Stimulated activated CD4-positive, alpha-beta T cell treated with anti-CD3 and anti-CD28 coated beads, Interleukin-1b, Interleukin-23, amount 100 ng/mL, for 1 hour (primary cell): ENCODE data around the gene PCGF3.
"Not testable (repeated sequence)": the region's sequence is repeated elsewhere in the genome, so short reads cannot be mapped to it uniquely, and the experiment has no call there.

Source experiments
- DNase-seq, 2 donors: peaks; one replicate each; pipeline ENCODE4 v3.0.0-alpha.2; 2020; ENCODE audit warnings: low read depth in 2 of 2

Gene PCGF3

DNA sequence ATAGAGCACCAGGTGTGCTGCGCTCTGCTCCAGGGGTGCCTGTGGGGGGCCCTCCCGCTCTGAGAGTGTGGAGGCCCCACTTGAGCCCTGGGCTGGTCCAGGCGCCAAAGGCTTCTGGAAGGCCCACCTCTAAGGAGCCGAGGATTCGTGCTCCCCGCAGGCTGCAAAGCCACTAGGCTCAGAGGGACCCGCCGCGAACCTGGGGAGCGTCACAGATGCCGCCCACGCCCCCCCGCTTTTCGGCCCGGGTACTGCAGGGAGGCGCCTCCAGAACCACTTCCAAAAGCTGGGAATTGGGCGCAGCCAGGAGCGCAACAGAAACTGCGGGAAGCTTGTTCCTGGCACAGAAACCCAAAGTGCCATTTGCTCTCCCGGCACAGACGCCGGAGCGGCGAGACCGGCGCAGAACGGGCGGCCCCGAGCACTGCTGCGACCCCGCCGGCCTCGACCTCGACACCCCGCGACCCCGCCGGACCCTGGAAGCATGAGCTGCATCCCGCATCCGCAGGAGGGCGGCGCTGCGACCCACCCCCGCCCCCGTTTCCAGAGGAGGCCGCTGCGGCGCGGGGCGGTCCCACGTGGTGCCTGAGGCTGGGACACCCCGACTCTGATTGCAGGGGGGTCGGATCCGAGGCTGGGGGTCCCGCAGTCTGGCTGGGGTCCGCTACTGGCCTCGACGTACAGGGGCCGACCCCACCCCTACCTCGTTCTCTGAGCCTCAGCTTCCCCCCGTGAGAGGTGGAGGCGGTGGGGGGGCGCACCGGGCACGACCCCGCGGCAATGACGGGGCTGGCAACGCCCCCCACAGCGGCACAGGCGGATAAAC is 89.5 kb downstream of the PCGF3 start:
- no peak for DNase-seq

DNA sequence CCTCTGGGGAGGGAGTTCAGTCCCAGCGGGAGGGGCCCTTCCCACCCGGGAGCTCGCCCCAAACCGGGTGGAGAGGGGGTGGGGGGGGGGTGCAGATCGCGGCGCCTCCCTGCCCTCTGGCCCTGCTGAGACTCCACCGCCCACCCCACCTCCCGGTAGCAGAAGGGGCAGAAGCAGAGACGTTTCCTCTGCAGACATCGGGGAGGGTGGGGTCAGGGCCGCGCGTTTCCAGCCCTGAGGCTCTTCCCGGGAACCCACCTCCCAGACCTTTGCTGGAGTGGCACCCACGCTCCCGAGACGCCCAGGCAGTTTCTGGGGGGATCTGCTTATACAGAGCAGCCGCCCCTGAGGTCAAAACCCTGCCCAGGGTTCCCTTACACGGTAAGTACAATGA is 90.1 kb downstream of the PCGF3 start:
- no peak for DNase-seq

DNA sequence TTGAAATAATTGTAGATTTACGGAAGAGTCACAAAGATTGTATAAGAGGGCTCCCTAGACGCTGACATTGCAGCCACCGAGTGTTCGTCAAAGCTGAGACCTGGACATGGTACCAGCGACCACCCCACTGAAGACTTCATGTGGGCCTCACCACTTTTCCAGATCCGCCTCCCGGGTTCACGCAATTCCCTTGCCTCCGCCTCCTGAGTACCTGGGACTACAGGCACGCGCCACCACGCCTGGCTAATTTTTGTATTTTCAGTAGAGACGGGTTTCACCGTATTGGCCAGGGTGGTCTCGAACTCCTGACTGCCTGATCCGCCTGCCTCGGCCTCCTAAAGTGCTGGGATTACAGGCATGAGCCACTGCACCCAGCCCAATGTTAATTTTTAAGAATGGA is 90.6 kb downstream of the PCGF3 start:
- no peak for DNase-seq

DNA sequence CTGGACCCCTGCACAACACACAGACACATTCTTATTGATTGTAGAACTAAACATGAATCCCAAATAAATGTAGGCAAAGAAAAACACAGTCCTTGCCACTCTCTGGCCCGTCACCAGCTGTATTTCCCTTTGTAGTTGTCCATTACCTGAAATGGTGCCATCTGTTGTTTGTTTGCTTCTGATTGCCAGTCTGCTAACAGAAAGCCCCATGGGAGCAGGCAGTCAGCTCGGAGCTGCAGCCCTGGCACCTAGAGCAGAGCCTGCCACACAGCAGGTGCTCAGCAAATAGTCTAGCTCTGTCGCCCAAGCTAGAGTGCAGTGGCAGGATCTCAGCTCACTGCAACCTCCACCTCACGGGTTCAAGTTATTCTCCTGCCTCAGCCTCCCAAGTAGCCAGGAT is 91.4 kb downstream of the PCGF3 start:
- DNase-seq: no peak

DNA sequence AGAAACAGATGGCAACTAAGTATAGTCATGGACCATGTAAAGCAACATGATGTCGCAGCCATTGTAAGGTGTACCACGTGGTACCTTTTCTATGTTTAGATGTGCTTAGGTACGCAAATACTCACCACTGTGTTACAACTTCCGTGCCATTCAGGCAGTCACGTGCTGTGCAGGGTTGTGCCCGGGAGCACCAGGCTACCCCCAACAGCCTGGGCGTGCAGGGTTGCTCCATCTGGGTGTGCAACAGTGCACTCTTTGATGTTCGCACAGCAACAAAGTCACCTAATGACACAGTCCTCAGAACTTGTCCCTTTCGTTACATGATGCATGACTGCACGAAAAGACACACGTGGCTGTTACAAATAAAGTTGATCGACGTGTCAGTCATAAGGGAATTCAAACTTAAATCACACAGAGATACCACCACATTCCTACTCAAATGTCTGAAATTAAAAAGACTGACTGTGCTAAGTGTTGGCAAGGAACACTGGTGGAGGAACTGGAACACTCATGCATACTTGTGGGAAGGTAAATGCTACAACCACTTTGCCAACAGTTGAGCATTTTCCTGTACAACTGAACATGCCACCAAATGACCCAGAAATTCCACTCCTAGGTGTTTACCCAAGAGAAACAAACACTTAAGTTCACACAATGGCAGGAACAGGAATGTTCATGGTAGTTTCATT is 95.9 kb downstream of the PCGF3 start:
- no peak for DNase-seq

DNA sequence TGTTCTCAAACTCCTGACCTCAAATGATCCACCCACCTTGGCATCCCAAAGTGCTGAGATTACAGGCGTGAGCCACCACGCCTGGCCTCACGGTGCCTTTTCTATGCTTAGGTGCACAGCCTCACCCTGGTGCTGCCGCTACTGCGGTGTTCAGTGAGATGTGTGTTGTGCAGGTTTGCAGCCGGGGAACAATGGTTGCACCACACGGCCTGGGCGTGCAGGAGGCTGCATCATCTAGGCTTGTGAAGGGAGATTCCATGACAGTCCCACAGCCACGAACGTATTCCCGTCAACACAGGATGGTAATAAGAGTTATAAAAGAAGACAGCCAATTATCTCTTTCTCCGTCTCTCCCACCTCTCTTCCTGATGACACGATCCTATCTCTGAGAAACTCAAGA is 98.3 kb downstream of the PCGF3 start:
- DNase-seq: no peak

DNA sequence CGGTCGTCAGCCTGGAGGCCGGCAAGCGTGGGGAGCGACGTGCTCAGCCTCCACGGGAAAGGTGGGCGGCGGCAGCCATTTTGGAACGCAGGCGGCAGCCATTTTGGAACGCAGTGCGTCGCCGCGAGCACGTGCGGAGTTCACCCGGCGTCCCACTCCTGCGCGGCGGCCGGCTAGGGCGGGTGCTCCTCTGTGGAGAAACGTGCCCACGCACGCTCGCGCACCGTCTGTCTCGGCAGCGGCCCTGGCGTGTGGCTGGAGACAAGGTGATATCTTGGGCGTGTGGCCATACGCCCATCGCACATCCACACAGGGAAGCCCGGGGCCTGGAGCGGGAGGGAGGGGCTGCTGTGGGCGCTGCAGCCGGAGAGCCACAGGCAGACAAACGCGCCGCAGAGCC is 99.2 kb downstream of the PCGF3 start:
- no peak for DNase-seq

DNA sequence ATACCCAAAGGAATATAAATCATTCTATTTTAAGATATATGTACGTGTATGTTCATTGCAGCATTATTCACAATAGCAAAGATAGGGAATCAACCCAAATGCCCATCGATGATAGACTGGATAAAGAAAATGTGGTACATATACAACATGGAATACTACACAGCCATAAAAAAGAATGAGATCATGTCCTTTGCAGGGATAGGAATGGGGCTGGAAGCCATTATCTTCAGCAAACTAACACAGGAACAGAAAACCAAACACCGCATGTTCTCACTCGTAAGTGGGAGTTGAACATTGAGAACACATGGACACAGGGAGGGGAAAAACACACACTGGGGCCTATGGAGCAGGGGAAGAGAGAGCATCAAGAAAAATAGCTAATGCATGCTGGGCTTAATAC is 101.3 kb downstream of the PCGF3 start:
- not testable (repeated sequence) for DNase-seq

DNA sequence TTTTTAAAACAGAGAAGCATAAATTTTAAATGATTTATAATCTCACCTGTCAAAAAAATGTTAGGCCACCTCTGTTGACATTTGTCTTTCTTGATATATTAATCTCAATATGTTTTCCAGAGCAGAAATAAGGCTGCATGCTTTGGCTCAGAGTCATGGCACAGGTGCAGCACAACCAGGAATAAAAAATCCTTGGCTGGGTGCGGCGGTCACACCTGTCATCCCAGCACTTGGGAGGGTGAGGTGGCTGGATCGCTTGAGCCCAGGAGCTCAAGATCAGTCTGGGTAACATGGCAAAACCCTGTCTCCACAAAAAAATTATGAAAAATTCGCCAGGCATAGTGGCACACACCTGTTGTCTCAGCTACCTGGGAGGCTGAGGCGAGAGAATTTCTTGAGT is 102.2 kb downstream of the PCGF3 start:
- no peak for DNase-seq

DNA sequence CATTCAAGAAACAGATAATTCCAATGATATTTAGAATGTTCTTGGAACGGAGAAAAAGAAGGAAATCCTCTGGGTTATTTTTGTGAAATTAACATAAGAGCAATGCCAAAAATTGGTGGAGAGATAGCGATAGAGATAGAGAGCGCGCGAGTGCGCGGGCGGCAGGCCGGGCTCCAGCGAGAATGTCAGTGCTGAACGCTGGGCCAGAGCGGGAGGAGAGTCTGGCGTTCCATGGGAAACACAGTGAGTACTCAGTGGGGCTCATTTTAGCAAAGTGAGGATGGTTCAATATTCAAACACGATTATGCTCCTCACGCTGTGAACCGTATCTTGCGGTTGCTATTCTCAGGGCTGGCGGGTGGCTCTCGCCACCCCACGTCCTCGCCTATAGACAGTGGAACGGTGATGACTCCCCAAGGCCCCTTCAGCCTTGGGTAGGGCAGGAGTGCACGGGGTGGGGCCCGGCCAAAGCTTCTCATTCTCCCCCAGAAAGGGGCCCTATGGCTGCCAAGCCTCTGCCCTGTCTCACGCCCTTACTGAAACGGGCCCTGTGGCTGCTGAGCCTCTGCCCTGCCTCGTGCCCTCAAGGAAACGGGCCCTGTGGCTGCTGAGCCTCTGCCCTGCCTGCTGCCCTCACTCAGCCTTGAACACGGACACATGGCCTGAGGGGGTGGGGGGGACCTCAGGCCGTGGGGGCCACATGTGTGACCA is 103.4 kb downstream of the PCGF3 start:
- DNase-seq: no peak

DNA sequence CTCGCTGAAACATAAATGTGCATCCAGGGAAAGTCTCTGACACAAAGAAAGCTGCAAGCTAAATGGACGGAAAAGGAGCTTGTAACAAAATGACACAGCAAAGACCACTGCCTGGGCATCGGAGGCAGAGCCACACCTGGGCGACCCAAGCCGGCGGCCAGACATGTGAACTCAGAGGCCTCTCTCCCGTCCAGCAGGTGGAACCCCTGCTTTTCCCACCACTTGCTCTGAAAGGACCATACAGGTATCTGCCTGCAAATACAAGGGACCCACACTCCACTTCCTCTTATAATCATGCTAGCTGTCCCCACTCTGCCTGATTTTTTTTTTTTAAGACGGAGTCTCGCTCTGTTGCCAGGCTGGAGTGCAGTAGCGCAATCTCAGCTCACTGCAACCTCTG is 108.3 kb downstream of the PCGF3 start:
- DNase-seq: no peak

DNA sequence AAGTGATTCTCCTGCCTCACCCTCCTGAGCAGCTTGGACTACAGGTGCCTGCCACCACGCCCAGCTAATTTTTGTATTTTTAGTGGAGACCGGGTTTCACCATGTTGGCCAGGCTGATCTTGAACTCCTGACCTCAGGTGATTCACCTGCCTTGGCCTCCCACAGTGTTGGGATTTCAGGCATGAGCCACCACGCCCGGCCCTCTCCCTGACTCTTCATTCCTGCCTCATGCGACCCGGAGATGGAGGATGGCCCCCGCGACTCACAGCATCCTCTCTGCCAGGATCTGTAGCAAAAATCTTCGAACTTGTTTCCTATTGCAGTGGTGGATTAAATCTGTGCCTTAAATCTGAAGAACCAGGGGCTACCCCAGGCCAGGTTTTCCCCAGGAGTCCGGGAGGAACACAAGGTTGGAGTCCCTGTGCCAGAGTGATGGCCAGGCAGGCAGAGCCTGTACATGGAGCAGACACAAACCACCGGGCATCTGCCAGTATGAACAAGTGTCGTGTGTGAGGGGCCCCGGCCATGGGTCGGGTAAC is 108.7 kb downstream of the PCGF3 start:
- DNase-seq: no peak

DNA sequence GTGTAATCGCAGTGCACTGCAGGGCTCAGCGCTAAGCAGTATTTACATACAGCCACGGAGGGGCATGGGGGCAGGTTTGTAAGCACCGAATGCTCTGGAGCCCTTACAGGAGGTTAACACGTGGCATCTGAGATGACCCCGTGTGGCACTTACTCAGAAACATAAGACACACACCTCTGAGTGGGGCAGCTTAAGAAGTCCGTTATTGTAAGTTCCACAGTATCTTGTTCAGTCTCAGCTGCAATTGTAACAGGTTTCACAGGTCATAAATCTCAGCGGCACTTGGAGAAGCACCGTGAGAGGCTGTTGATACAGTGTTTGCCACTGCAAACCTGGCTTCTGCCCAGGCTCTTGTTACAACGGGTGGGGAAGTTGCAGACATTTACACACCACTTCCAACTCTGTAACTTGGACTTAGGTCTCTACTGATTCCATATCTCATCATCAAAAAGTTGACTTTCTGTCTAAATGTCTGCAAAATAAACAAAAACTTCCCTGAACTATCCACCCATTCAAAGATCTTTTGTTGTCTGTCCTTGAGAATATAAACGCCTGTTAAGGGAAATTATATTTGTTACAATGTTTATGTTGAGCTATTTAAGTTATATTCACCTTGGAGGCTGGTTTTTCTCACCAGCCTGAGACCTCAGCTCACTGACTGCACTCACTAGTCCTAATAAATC is 110.0 kb downstream of the PCGF3 start:
- no peak for DNase-seq

DNA sequence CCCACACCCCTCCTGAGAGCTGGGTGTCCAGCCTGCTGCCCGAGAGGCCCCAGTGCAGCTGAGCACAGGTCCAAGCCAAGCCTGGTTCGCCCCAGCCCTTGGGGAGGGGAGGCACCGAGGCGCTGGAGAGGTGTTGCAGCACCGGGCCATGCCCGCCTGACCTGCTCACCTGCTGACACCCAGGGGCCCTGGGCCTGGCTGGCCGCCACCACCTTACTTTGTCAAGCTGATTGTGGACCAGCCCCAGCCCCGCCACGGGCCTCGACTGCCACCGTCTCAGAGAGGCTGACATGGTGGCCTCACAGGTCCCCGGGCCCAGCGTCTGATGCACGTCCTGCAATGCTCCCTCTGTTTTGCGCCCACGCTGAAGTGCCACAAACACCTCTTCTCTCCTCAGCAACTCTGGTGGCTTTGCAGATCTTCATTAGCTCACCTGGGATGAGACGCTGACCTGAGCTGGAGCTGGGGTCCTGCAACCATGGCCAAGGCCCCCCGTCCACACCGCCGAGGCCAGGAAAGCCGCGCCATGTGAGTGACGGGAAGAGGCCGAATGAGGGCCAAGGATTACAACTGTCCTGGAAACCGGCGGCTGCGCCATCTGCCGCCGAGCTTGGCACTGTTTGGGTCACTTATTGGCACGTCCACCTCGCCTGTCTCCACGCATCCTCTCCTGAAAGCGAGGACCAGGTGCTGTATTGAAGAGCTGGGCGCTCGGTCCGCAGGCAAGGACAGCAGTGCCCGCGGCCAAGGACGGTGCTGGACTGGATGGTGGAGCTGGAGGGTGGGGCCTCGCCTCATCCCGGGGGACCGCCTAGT is 112.7 kb downstream of the PCGF3 start:
- no peak for DNase-seq

DNA sequence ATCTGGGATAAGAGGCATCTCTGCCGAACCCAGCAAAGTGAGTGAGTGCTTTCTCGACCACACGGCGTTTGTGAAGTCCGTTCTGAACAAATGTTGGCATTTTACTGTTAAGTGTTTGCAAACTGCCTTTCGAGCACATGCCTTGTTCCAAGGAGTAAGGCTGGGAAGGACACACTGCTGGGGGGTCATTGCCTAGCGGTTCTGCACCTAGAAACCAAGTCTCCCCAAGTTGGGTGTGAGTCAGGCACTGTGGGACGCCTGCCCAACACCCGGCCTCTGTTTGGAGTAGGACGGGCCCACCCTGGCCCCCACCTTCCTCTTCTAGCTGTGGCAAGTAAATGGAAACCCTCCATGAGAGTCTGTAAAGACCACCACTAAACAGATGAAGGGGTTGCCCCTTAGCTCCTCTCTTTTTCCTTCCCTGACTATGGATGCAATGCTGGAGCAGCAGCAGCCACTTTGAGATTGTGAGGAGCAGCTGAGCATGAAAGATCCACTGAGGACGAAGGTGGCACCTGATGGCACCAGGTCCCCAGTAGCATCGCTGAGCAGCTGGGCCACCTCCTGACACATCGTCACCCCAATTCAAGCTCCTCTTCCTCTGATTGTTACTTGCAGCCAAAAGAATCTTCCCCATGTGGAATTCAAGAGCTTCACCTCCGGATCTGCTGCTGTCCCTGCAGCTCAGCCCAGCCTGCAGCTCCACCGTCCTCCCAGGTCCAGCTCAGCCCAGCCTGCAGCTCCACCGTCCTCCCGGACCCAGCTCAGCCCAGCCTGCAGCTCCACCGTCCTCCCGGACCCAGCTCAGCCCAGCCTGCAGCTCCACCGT is 114.0 kb downstream of the PCGF3 start:
- no peak for DNase-seq
